Retinal pigment epithelial cell (primary cell): ENCODE data around the gene ACTMAP.

Experiments
- DNase-seq: peaks from one replicate; pipeline ENCODE4 v3.0.0-alpha.2; 2010; ENCODE audit warnings: low read depth
- H3K4me3 ChIP-seq: 2 replicates; pipeline ENCODE4 v1.5.1; 2011; ENCODE audit warnings: mild to moderate bottlenecking, low read length, control low read depth, moderate library complexity
- TF ChIP-seq, protein P1 (sequence below): conservative IDR thresholded peaks from 2 replicates; pipeline ENCODE4 v1.5.1; 2011; ENCODE audit warnings: low read depth, low read length, control low read depth, inconsistent platforms

ACTMAP gene

DNA sequence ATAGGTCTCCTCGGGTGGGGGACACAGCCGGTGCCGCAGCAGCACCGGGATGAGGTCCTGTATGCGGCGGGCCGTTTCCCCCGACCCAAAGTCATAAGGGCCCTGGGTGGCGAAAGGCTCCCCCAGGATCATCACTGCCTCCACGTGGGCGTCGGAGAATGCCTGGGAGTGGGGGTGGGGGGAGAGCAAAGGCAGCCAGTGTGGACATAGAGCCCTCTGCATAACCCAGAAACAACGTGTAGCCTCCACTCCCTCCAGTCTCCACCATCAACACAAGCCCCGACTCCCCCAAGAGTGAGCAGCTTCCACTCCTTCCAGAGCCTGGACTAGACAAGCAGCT, 58.1 kb downstream of the ACTMAP start:
- DNase-seq: no peak
- TF ChIP-seq, protein P1, sequence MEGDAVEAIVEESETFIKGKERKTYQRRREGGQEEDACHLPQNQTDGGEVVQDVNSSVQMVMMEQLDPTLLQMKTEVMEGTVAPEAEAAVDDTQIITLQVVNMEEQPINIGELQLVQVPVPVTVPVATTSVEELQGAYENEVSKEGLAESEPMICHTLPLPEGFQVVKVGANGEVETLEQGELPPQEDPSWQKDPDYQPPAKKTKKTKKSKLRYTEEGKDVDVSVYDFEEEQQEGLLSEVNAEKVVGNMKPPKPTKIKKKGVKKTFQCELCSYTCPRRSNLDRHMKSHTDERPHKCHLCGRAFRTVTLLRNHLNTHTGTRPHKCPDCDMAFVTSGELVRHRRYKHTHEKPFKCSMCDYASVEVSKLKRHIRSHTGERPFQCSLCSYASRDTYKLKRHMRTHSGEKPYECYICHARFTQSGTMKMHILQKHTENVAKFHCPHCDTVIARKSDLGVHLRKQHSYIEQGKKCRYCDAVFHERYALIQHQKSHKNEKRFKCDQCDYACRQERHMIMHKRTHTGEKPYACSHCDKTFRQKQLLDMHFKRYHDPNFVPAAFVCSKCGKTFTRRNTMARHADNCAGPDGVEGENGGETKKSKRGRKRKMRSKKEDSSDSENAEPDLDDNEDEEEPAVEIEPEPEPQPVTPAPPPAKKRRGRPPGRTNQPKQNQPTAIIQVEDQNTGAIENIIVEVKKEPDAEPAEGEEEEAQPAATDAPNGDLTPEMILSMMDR: no peak
- no peak overlapping the region for H3K4me3 ChIP-seq

DNA sequence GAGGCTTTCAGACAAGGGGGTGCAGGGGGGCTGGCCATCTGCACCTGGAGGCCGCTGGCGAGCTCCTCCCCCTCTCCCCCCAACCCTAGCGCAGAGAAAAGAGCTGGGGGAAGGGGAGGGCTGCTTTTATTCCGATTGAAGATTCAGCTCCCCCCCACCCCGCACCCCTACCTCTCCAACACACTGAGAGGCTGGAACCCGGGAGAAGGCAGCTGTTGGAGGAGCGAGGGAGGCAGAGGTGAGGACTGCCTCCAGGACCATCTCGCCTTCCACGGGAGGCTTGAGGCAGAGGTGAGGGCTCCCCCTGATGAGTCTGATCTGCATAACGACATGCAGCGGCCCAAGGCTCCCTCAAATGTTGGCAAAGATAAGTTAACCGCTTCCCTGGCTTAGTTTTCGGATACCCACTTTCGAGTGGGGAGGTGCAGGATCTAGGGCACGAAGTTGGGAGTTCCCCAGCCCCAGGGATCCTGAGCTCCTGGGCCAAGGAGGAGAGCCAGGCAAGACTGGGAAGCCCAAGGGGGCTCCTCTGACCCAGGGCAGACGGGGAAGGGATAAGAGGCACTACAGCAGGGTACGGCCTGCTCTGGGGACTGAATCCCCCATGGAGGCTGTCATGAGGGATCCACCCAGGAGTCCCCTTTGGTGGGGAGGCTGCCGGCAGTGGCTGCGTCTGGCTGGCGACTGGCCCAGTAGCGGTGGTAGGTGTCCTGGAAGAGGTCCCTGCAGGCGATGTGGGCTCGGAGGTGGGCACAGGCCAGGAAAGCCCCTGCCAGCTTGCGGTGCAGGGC, 58.7 kb downstream of the ACTMAP start:
- DNase-seq: no peak
- TF ChIP-seq, protein P1: no peak
- H3K4me3 ChIP-seq: no peak overlapping the region
